Parathyroid adenoma (tissue), 2 donors: ENCODE results near the gene GANC.

Experiments
- H2AFZ ChIP-seq: fragments of 300-600 bp; sonication (generic); one replicate; pipeline ENCODE4 v1.7.0; 2017; ENCODE audit warnings: antibody characterized with exemption, mild to moderate bottlenecking
- H3K27ac ChIP-seq: fragments of 300-600 bp; sonication (generic); one replicate; pipeline ENCODE4 v1.7.0; 2017
- H3K27me3 ChIP-seq: fragments of 300-600 bp; sonication (generic); one replicate; pipeline ENCODE4 v1.7.0; 2017; ENCODE audit warnings: low read length; ENCODE audit not compliant: control insufficient read depth, insufficient read depth
- H3K36me3 ChIP-seq: fragments of 300-600 bp; sonication (generic); one replicate; pipeline ENCODE4 v1.7.0; 2017; ENCODE audit warnings: low read length; ENCODE audit not compliant: control insufficient read depth, insufficient read depth
- H3K4me1 ChIP-seq: fragments of 300-600 bp; sonication (generic); one replicate; pipeline ENCODE4 v1.7.0; 2017; ENCODE audit warnings: control low read depth
- H3K4me2 ChIP-seq: fragments of 300-600 bp; sonication (generic); one replicate; pipeline ENCODE4 v1.7.0; 2017; ENCODE audit warnings: low read length
- H3K4me3 ChIP-seq: fragments of 300-600 bp; sonication (generic); one replicate; pipeline ENCODE4 v1.7.0; 2017; ENCODE audit warnings: low read depth, low read length
- H3K79me2 ChIP-seq: fragments of 300-600 bp; sonication (generic); one replicate; pipeline ENCODE4 v1.7.0; 2017; ENCODE audit warnings: control low read depth
- H3K9ac ChIP-seq: fragments of 300-600 bp; sonication (generic); one replicate; pipeline ENCODE4 v1.7.0; 2017; ENCODE audit warnings: mild to moderate bottlenecking
- H3K9me3 ChIP-seq: fragments of 300-600 bp; sonication (generic); one replicate; pipeline ENCODE4 v1.7.0; 2017; ENCODE audit warnings: low read length; ENCODE audit not compliant: control insufficient read depth
- TF ChIP-seq, protein P1 (sequence below): fragments of 300-600 bp; sonication (generic); IDR thresholded peaks from one replicate; pipeline ENCODE4 v1.7.0; 2017; ENCODE audit warnings: antibody characterized with exemption, mild to moderate bottlenecking
- donor health status: primary hyperparathyroidism.

GANC gene

DNA sequence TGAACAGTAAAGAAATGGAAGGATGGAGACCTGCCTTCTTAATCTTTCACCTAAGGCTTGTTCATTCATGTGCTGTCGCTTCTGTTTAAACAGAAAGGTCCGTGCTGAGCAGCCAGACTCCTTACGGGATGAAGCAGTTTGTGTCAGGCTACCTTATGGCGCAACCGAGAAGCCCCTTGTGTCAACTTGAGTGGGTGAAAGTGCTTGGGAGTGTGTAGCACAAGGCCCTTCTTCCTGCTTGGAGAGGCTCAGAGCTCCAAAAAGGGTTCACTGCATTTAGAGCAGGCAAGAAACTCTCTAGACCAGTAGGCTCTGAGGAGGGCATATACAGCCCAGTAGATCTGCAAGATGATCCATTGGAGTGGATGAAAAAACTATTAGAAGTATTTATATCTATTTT, 102.3 kb downstream of the GANC start:
- Histone ChIP-seq H3K27ac (no peak overlapping the region), H3K79me2 (no peaks in the 10 kb centered on the region), H2AFZ (no peak overlapping the region), H3K4me3 (no peak overlapping the region), H3K9me3 (no peaks in the 10 kb centered on the region), H3K27me3 (no peaks in the 10 kb centered on the region), H3K9ac (no peak overlapping the region), H3K4me1 (no peaks in the 10 kb centered on the region), H3K36me3 (no peaks in the 10 kb centered on the region), H3K4me2 (no peak overlapping the region)
- TF ChIP-seq, protein P1, sequence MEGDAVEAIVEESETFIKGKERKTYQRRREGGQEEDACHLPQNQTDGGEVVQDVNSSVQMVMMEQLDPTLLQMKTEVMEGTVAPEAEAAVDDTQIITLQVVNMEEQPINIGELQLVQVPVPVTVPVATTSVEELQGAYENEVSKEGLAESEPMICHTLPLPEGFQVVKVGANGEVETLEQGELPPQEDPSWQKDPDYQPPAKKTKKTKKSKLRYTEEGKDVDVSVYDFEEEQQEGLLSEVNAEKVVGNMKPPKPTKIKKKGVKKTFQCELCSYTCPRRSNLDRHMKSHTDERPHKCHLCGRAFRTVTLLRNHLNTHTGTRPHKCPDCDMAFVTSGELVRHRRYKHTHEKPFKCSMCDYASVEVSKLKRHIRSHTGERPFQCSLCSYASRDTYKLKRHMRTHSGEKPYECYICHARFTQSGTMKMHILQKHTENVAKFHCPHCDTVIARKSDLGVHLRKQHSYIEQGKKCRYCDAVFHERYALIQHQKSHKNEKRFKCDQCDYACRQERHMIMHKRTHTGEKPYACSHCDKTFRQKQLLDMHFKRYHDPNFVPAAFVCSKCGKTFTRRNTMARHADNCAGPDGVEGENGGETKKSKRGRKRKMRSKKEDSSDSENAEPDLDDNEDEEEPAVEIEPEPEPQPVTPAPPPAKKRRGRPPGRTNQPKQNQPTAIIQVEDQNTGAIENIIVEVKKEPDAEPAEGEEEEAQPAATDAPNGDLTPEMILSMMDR, result no peak

- H3K27ac ChIP-seq, result no peak overlapping the region
- no peak overlapping the region for H3K4me3 ChIP-seq
- TF ChIP-seq, protein P1, result no peak
- no peaks in the 10 kb centered on the region for H3K36me3 ChIP-seq
- H3K27me3 ChIP-seq, result no peaks in the 10 kb centered on the region
- no peak overlapping the region for H2AFZ ChIP-seq
- H3K9me3 ChIP-seq, result no peaks in the 10 kb centered on the region
- H3K9ac ChIP-seq, result no peak overlapping the region
- H3K4me2 ChIP-seq, result no peak overlapping the region
- no peaks in the 10 kb centered on the region for H3K79me2 ChIP-seq
- H3K4me1 ChIP-seq, result no peaks in the 10 kb centered on the region
These were observed 102.9 kb downstream of the GANC start for GRCh38 chr15:42375941-42376340.

DNA sequence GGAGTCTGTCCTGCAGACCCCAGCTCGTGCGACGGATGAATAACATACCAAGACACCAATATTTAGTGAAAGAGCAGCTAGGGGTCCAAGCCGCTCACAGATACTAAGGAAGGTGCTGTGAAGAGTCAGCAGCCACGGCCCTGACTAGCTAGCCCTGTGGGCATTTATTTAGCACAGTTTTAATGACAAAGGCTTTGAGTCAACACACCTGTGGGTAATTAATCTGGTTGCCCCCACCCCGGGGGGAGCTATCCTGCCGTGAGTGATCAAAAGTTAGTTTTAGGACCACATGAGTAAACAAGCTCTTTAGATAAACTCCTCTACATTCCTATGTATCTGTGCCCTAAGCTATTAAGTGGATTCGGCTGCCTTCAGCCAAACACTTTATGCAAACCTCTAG, 105.0 kb downstream of the GANC start:
- Histone ChIP-seq H3K4me3 (no peak overlapping the region), H3K4me2 (no peak overlapping the region), H3K9me3 (no peaks in the 10 kb centered on the region), H3K27ac (no peak overlapping the region), H3K79me2 (no peaks in the 10 kb centered on the region), H3K4me1 (no peaks in the 10 kb centered on the region), H3K27me3 (no peaks in the 10 kb centered on the region), H3K9ac (no peak overlapping the region), H2AFZ (no peak overlapping the region), H3K36me3 (no peaks in the 10 kb centered on the region)
- TF ChIP-seq, protein P1, result no peak

GRCh38 chr15:42384597-42384996, 111.6 kb downstream of the GANC start:
- Histone ChIP-seq H3K9ac (no peak overlapping the region), H3K79me2 (no peaks in the 10 kb centered on the region), H3K36me3 (no peaks in the 10 kb centered on the region), H3K4me1 (no peaks in the 10 kb centered on the region), H3K4me3 (no peak overlapping the region), H3K9me3 (no peaks in the 10 kb centered on the region), H3K27ac (no peak overlapping the region), H3K27me3 (no peaks in the 10 kb centered on the region), H3K4me2 (no peak overlapping the region), H2AFZ (no peak overlapping the region)
- TF ChIP-seq, protein P1, result no peak

DNA sequence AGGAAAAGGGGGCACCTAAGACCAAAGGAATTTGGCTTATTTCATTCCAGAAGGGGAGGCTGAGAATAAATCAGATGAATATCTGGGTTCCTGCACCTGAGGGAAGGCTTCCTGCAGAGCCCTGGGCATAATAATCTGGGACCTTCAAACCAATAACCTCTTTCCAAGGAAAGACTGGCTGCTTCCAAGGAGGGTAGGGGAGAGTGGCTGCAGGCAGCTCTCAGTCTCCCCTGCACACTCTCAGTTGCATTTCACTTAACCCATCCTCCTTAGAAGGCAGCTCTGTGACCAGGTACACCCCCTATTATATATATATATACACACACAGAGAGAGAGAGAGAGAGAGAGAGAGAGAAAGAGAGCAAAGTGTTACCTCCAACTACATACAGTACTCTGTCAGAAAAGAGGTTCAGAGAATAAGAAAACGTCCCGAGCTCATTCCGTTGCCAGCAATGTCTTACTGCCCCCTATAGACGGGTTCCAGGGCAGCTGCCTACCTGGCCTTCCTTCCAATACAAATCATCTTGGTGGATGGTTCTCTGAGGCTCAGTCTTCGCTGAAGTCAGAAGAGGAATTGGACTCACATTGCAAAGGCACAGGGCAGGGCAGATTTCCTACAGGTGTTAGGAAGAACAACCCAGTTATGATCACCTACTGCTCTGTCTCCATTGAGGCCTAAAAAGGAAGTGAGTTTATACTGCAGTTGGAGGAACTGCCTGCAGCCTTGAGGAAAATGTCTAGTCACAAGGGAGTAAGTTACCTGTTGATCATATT, 112.4 kb downstream of the GANC start:
- Histone ChIP-seq H3K4me1 (no peaks in the 10 kb centered on the region), H2AFZ (no peak overlapping the region), H3K36me3 (no peaks in the 10 kb centered on the region), H3K79me2 (no peaks in the 10 kb centered on the region), H3K9me3 (no peaks in the 10 kb centered on the region), H3K27me3 (no peaks in the 10 kb centered on the region), H3K4me2 (no peak overlapping the region), H3K27ac (no peak overlapping the region), H3K9ac (no peak overlapping the region), H3K4me3 (no peak overlapping the region)
- TF ChIP-seq, protein P1, result peak; percentile 20
